GM23338 (cell line): ENCODE data around the gene VSIR. TPM values are rescaled to one million over a fixed set of nuclear protein-coding genes. Genes with fewer than 3 reads are reported as not detected.

Experiments used
- ATAC-seq: fragments of 200-7000 bp; cut with Tn5 transposase; 3 replicates; pipeline ENCODE4 v1.9.1; 2020
- DNase-seq: peaks from one replicate; pipeline ENCODE4 v3.0.0-alpha.2; 2015; ENCODE audit warnings: low spot score
- H2AFZ ChIP-seq: fragments of 200-600 bp; sonication (generic); 2 replicates; pipeline ENCODE4 v1.8.0; 2016; ENCODE audit warnings: antibody characterized with exemption, mild to moderate bottlenecking, moderate library complexity
- H3F3A ChIP-seq: fragments of 200-600 bp; sonication (generic); replicated peaks from 2 replicates; pipeline ENCODE4 v1.8.0; 2017; ENCODE audit warnings: antibody characterized with exemption, mixed run types, low read depth
- H3K27ac ChIP-seq: fragments of 200-600 bp; sonication (generic); 2 replicates; pipeline ENCODE4 v1.6.1; 2016; ENCODE audit warnings: low read depth
- H3K27me3 ChIP-seq: fragments of 200-600 bp; sonication (generic); 2 replicates; pipeline ENCODE4 v1.8.0; 2016; ENCODE audit warnings: mild to moderate bottlenecking, mixed run types, moderate library complexity; ENCODE audit not compliant: insufficient read depth
- H3K36me3 ChIP-seq: fragments of 200-600 bp; sonication (generic); 2 replicates; pipeline ENCODE4 v1.8.0; 2016; ENCODE audit warnings: mild to moderate bottlenecking; ENCODE audit not compliant: insufficient read depth
- H3K4me1 ChIP-seq: fragments of 200-600 bp; sonication (generic); 2 replicates; pipeline ENCODE4 v1.8.0; 2016; ENCODE audit warnings: mild to moderate bottlenecking, moderate library complexity; ENCODE audit not compliant: insufficient read depth
- H3K4me2 ChIP-seq: fragments of 200-600 bp; sonication (generic); 2 replicates; pipeline ENCODE4 v1.7.1; 2017; ENCODE audit warnings: mixed run types
- H3K4me3 ChIP-seq: fragments of 200-600 bp; sonication (generic); 2 replicates; pipeline ENCODE4 v1.6.1; 2016; ENCODE audit warnings: mixed run types
- H3K79me2 ChIP-seq: fragments of 200-600 bp; sonication (generic); replicated peaks from 2 replicates; pipeline ENCODE4 v1.8.0; 2017; ENCODE audit warnings: mild to moderate bottlenecking; ENCODE audit not compliant: insufficient read depth
- H3K9me2 ChIP-seq: fragments of 200-600 bp; sonication (generic); 2 replicates; pipeline ENCODE4 v1.8.0; 2017; ENCODE audit not compliant: insufficient read depth
- H4K20me1 ChIP-seq: fragments of 200-600 bp; sonication (generic); replicated peaks from 2 replicates; pipeline ENCODE4 v1.8.0; 2017; ENCODE audit warnings: mild to moderate bottlenecking; ENCODE audit not compliant: insufficient read depth
- H3K27ac Mint-ChIP-seq: 2 replicates; pipeline ENCODE4 v1.8.0; 2020; ENCODE audit warnings: inconsistent platforms, mild to moderate bottlenecking, moderate library complexity, mixed read lengths
- H3K27me3 Mint-ChIP-seq: 3 replicates; pipeline ENCODE4 v1.8.0; 2022; ENCODE audit warnings: low read depth, mild to moderate bottlenecking, moderate library complexity, mixed read lengths, inconsistent platforms; ENCODE audit not compliant: insufficient read depth, poor library complexity
- H3K36me3 Mint-ChIP-seq: 3 replicates; pipeline ENCODE4 v1.8.0; 2021; ENCODE audit warnings: low read depth, mild to moderate bottlenecking, inconsistent platforms, moderate library complexity, mixed read lengths
- H3K4me1 Mint-ChIP-seq: 3 replicates; pipeline ENCODE4 v1.8.0; 2020; ENCODE audit warnings: mild to moderate bottlenecking, inconsistent platforms, mixed read lengths
- H3K4me3 Mint-ChIP-seq: 3 replicates; pipeline ENCODE4 v1.8.0; 2021; ENCODE audit warnings: moderate library complexity, mild to moderate bottlenecking, inconsistent platforms, mixed read lengths
- H3K9me3 Mint-ChIP-seq: 3 replicates; pipeline ENCODE4 v1.8.0; 2020; ENCODE audit warnings: moderate library complexity, mild to moderate bottlenecking, inconsistent platforms, mixed read lengths
- CREB1 ChIP-seq: fragments of 250-450 bp; sonication (Bioruptor Pico); IDR thresholded peaks from 2 replicates; pipeline ENCODE4 v1.5.0; 2020; ENCODE audit warnings: low read depth, mild to moderate bottlenecking, moderate library complexity
- ETS1 ChIP-seq: IDR thresholded peaks from 2 replicates; pipeline ENCODE4 v1.6.1; 2016; ENCODE audit warnings: antibody characterized with exemption
- EZH2 ChIP-seq: fragments of 200-600 bp; sonication (generic); IDR thresholded peaks from one replicate; pipeline ENCODE4 v1.8.0; 2017; ENCODE audit warnings: antibody characterized with exemption, mild to moderate bottlenecking, low read depth; ENCODE audit not compliant: unreplicated experiment
- JUNB ChIP-seq: IDR thresholded peaks from one replicate; pipeline ENCODE4 v1.6.1; 2016; ENCODE audit warnings: antibody characterized with exemption; ENCODE audit not compliant: unreplicated experiment
- NANOG ChIP-seq: IDR thresholded peaks from 2 replicates; pipeline ENCODE4 v1.6.1; 2016; ENCODE audit warnings: antibody characterized with exemption, borderline replicate concordance
- POLR2AphosphoS5 ChIP-seq: IDR thresholded peaks from 2 replicates; pipeline ENCODE4 v1.6.1; 2016; ENCODE audit warnings: antibody characterized with exemption, low read depth
- ZNF114 ChIP-seq: fragments of 250-450 bp; sonication (Bioruptor Pico); IDR thresholded peaks from 2 replicates; pipeline ENCODE4 v1.5.0; 2020; ENCODE audit warnings: mild to moderate bottlenecking, moderate library complexity
- ZNF331 ChIP-seq: fragments of 250-450 bp; sonication (Bioruptor Pico); IDR thresholded peaks from 2 replicates; pipeline ENCODE4 v1.5.0; 2020; ENCODE audit warnings: low read depth, mild to moderate bottlenecking, moderate library complexity
- polyA plus RNA-seq: library from polyadenylated mRNA; unstranded; fragments of >200 nt; fragmentation: Nextera tagmentation; extraction: Ambion mirVana; gene quantifications from 2 replicates; pipeline ENCODE4 v1.2.1, GENCODE V29; 2016
- total RNA-seq: library from RNA; depleted of rRNA; stranded (reverse); fragments of >200 nt; shearing (Covaris generic); gene quantifications from 2 replicates; pipeline ENCODE4 v1.2.3, GENCODE V29; 2014
- TF ChIP-seq, protein P1 (sequence below): fragments of 250-450 bp; sonication (Bioruptor Pico); IDR thresholded peaks from 2 replicates; pipeline ENCODE4 v1.5.0; 2020; ENCODE audit warnings: mild to moderate bottlenecking, moderate library complexity
- TF ChIP-seq, protein P2 (sequence below): IDR thresholded peaks from one replicate; pipeline ENCODE4 v1.6.1; 2018; ENCODE audit warnings: antibody characterized with exemption; ENCODE audit not compliant: unreplicated experiment

VSIR gene
- total and polyA plus RNA-seq, 2 experiments from 2014 or later = 0.10 to 0.74 TPM

DNA sequence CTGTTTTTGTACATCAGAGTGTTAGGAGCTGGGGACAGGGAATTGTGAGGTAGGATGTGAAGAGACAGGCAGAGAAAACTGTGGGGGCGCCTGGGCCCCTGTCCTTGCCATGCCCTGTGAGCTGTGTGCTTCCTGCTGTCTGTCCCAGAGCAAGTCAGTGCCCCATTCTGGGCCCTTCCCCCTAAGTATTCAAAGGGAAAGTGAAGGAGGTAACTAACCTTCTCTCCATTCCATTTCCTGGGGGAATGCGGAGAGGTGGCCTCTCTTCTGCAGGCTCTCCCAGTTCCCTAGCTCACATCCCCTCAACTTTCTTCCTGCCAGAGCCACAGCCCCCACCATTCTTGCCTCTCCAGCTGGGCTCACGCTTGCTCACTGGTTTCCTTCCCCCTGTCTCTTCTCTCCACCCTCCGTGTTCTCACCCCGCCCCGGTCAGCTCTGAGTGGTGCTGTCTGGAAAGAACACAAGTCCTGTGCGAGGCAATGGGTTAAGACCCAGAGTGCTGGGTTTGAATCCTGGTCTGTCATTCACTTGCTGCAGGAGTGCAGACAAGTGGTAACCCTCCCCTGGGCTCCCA is 9.7 kb upstream of the VSIR start:
- no peak for TF ChIP-seq NANOG
- TF ChIP-seq, protein P1, sequence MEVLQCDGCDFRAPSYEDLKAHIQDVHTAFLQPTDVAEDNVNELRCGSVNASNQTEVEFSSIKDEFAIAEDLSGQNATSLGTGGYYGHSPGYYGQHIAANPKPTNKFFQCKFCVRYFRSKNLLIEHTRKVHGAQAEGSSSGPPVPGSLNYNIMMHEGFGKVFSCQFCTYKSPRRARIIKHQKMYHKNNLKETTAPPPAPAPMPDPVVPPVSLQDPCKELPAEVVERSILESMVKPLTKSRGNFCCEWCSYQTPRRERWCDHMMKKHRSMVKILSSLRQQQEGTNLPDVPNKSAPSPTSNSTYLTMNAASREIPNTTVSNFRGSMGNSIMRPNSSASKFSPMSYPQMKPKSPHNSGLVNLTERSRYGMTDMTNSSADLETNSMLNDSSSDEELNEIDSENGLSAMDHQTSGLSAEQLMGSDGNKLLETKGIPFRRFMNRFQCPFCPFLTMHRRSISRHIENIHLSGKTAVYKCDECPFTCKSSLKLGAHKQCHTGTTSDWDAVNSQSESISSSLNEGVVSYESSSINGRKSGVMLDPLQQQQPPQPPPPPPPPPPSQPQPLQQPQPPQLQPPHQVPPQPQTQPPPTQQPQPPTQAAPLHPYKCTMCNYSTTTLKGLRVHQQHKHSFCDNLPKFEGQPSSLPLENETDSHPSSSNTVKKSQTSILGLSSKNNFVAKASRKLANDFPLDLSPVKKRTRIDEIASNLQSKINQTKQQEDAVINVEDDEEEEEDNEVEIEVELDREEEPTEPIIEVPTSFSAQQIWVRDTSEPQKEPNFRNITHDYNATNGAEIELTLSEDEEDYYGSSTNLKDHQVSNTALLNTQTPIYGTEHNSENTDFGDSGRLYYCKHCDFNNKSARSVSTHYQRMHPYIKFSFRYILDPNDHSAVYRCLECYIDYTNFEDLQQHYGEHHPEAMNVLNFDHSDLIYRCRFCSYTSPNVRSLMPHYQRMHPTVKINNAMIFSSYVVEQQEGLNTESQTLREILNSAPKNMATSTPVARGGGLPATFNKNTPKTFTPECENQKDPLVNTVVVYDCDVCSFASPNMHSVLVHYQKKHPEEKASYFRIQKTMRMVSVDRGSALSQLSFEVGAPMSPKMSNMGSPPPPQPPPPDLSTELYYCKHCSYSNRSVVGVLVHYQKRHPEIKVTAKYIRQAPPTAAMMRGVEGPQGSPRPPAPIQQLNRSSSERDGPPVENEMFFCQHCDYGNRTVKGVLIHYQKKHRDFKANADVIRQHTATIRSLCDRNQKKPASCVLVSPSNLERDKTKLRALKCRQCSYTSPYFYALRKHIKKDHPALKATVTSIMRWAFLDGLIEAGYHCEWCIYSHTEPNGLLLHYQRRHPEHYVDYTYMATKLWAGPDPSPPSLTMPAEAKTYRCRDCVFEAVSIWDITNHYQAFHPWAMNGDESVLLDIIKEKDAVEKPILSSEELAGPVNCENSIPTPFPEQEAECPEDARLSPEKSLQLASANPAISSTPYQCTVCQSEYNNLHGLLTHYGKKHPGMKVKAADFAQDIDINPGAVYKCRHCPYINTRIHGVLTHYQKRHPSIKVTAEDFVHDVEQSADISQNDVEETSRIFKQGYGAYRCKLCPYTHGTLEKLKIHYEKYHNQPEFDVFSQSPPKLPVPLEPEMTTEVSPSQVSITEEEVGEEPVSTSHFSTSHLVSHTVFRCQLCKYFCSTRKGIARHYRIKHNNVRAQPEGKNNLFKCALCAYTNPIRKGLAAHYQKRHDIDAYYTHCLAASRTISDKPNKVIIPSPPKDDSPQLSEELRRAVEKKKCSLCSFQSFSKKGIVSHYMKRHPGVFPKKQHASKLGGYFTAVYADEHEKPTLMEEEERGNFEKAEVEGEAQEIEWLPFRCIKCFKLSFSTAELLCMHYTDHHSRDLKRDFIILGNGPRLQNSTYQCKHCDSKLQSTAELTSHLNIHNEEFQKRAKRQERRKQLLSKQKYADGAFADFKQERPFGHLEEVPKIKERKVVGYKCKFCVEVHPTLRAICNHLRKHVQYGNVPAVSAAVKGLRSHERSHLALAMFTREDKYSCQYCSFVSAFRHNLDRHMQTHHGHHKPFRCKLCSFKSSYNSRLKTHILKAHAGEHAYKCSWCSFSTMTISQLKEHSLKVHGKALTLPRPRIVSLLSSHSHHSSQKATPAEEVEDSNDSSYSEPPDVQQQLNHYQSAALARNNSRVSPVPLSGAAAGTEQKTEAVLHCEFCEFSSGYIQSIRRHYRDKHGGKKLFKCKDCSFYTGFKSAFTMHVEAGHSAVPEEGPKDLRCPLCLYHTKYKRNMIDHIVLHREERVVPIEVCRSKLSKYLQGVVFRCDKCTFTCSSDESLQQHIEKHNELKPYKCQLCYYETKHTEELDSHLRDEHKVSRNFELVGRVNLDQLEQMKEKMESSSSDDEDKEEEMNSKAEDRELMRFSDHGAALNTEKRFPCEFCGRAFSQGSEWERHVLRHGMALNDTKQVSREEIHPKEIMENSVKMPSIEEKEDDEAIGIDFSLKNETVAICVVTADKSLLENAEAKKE (CRISPR knock-in tag) = no peak
- TF ChIP-seq ZNF114 (CRISPR knock-in tag) = no peak
- no peak for TF ChIP-seq POLR2AphosphoS5
- no peak for TF ChIP-seq EZH2
- TF ChIP-seq ZNF331 = no peak
- no peak for TF ChIP-seq JUNB
- TF ChIP-seq, protein P2, sequence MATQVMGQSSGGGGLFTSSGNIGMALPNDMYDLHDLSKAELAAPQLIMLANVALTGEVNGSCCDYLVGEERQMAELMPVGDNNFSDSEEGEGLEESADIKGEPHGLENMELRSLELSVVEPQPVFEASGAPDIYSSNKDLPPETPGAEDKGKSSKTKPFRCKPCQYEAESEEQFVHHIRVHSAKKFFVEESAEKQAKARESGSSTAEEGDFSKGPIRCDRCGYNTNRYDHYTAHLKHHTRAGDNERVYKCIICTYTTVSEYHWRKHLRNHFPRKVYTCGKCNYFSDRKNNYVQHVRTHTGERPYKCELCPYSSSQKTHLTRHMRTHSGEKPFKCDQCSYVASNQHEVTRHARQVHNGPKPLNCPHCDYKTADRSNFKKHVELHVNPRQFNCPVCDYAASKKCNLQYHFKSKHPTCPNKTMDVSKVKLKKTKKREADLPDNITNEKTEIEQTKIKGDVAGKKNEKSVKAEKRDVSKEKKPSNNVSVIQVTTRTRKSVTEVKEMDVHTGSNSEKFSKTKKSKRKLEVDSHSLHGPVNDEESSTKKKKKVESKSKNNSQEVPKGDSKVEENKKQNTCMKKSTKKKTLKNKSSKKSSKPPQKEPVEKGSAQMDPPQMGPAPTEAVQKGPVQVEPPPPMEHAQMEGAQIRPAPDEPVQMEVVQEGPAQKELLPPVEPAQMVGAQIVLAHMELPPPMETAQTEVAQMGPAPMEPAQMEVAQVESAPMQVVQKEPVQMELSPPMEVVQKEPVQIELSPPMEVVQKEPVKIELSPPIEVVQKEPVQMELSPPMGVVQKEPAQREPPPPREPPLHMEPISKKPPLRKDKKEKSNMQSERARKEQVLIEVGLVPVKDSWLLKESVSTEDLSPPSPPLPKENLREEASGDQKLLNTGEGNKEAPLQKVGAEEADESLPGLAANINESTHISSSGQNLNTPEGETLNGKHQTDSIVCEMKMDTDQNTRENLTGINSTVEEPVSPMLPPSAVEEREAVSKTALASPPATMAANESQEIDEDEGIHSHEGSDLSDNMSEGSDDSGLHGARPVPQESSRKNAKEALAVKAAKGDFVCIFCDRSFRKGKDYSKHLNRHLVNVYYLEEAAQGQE = no peak
- TF ChIP-seq CREB1 (CRISPR knock-in tag) = no peak
- TF ChIP-seq ETS1 = no peak
- Histone ChIP-seq H3F3A (no peaks in the 10 kb centered on the region), H3K4me3 (no peak overlapping the region), H3K4me1 (peaks cover 8% of the 10 kb centered on the region), H2AFZ (peak overlapping the region; percentile 85), H3K27ac (no peak overlapping the region), H3K79me2 (no peaks in the 10 kb centered on the region), H3K9me2 (no peaks in the 10 kb centered on the region), H3K4me2 (peak overlapping the region; percentile 20; the same call in 1 of the 2 replicates), H4K20me1 (no peaks in the 10 kb centered on the region), H3K27me3 (no peaks in the 10 kb centered on the region), H3K36me3 (no peaks in the 10 kb centered on the region)
- Mint-ChIP-seq H3K27ac (no peak overlapping the region), H3K4me3 (no peak overlapping the region), H3K36me3 (no peaks in the 10 kb centered on the region), H3K27me3 (peaks cover 19% of the 10 kb centered on the region), H3K4me1 (peaks cover 21% of the 10 kb centered on the region), H3K9me3 (no peaks in the 10 kb centered on the region)
- peak; percentile 67 for ATAC-seq
- DNase-seq = peak; percentile 35
